ENCODE data around the gene POLA1.

The POLA1 gene

GRCh38 chrX:25009407-25009806, 315.7 kb downstream of the POLA1 start:
- TF ChIP-seq, protein P1, sequence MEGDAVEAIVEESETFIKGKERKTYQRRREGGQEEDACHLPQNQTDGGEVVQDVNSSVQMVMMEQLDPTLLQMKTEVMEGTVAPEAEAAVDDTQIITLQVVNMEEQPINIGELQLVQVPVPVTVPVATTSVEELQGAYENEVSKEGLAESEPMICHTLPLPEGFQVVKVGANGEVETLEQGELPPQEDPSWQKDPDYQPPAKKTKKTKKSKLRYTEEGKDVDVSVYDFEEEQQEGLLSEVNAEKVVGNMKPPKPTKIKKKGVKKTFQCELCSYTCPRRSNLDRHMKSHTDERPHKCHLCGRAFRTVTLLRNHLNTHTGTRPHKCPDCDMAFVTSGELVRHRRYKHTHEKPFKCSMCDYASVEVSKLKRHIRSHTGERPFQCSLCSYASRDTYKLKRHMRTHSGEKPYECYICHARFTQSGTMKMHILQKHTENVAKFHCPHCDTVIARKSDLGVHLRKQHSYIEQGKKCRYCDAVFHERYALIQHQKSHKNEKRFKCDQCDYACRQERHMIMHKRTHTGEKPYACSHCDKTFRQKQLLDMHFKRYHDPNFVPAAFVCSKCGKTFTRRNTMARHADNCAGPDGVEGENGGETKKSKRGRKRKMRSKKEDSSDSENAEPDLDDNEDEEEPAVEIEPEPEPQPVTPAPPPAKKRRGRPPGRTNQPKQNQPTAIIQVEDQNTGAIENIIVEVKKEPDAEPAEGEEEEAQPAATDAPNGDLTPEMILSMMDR (IDR thresholded peaks at IDR 0.05; ENCODE audit: low read depth, low read length, missing control alignments), result no peak
- DNase-seq (ENCODE audit: low read depth), result no peak
- in situ Hi-C loops (cut with HindIII; ENCODE audit: low sequenced_read_pairs), result no loop called here
- H3K4me3 ChIP-seq (ENCODE audit: low read depth, low read length), result no peak overlapping the region

GRCh38 chrX:25010784-25011588, 317.3 kb downstream of the POLA1 start:
- in situ Hi-C loops (cut with HindIII; ENCODE audit: low sequenced_read_pairs), result no loop called here
- TF ChIP-seq, protein P1 (IDR thresholded peaks at IDR 0.05; ENCODE audit: low read depth, low read length, missing control alignments), result no peak
- DNase-seq (ENCODE audit: low read depth), result no peak
- H3K4me3 ChIP-seq (ENCODE audit: low read depth, low read length), result no peak overlapping the region

DNA sequence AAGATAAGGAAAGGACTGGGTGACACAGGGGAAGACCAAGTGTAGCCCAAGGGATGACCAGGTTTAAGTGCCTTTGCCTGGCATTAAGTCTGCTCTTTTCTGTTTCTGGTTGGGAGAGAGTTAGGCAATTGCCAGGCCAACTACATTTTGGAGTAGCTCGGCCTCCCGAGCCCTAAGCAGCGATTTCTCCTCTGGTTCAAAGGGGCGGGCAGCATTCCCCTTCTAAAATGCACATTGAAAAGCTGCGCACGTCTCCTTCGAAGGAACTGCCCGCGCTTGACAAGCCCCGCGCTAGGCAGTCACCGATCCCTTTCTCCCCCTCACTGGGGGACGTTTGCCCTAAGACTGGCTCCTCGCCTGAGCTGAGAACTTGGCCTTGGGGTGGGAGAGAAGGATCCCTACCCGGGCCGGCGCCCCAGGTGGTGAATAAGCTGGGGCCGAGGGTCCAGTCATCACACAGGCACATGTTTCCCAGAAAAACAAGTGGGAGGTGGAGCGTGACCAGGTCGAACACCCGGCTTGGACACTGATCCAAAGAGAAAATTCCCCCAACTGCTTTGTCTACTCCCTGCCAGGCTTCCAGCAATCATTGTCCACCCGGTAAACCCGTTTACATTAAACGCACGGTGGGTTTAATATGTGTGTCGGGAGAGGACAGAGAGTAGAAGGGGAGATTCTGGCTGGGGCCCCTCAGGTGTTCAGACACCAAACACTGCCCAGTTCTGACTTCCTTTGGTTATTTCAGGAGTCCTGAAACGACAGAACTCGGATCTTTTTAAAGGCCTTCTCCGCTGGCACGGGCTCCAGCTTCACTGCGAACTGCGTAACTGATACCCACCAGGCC, 318.1 kb downstream of the POLA1 start:
- no peak overlapping the region for H3K4me3 ChIP-seq (ENCODE audit: low read depth, low read length)
- no peak for DNase-seq (ENCODE audit: low read depth)
- in situ Hi-C loops (cut with HindIII; ENCODE audit: low sequenced_read_pairs), result no loop called here
- TF ChIP-seq, protein P1 (IDR thresholded peaks at IDR 0.05; ENCODE audit: low read depth, low read length, missing control alignments), result no peak

GRCh38 chrX:25012433-25012735, 318.7 kb downstream of the POLA1 start:
- TF ChIP-seq, protein P1 (IDR thresholded peaks at IDR 0.05; ENCODE audit: low read depth, low read length, missing control alignments), result no peak
- DNase-seq (ENCODE audit: low read depth), result no peak
- in situ Hi-C loops (cut with HindIII; ENCODE audit: low sequenced_read_pairs), result no loop called here
- no peak overlapping the region for H3K4me3 ChIP-seq (ENCODE audit: low read depth, low read length)

- DNase-seq (ENCODE audit: low read depth), result no peak
- TF ChIP-seq, protein P1 (IDR thresholded peaks at IDR 0.05; ENCODE audit: low read depth, low read length, missing control alignments), result no peak
- in situ Hi-C loops (cut with HindIII; ENCODE audit: low sequenced_read_pairs), result no loop called here
- H3K4me3 ChIP-seq (ENCODE audit: low read depth, low read length), result no peak overlapping the region
Observed at GRCh38 chrX:25012793-25013631, 319.3 kb downstream of the POLA1 start.

Measured in astrocyte of the cerebellum (primary cell).